COR-L47 (cell line): ENCODE measurements around the gene KASH5.

Experiments used
- DNase-seq: peaks from one replicate; lab custom pipeline; 2025; lab: John Stamatoyannopoulos, UW

Gene KASH5

DNA sequence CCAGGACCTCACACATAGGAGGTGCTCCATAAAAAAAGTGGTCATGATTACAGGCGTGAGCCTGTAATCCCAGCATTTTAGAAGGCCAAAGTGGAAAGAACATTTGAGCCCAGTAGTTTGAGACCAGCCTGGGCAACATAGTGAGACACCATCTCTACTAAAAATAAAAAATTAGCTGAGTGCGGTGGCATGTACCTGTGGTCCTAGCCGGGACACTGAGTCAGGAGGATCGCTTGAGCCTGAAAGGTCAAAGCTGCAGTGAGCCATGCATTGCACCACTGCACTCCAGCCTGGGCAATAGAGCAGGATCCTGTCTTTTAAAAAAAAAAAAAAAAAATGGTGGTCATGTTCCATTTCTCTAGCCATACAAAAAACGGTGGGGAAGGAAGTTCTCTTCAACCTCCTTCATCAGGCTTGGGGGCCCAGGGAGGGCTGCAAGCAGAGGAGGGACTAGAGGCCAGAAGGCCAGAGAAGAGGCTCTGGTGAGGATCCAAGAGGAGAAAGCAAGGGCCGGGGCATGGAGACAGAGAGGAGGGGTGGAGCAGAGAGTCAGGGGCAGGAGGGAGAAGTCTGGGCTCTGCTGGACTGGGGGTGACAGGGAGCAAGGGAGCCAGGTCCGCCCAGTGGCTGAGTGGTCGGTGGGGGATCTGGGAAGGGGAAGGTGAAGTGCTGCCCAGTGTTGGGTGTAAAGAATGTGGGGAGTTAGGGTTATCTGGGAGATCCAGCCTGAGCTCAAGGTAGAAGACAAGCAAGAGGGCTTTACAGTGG is 8.9 kb downstream of the KASH5 start:
- no peak for DNase-seq

GRCh38 chr19:49398001-49398615 is 10.1 kb downstream of the KASH5 start:
- DNase-seq = no peak

- no peak for DNase-seq
These were observed 10.9 kb downstream of the KASH5 start for GRCh38 chr19:49398931-49399330.

DNA sequence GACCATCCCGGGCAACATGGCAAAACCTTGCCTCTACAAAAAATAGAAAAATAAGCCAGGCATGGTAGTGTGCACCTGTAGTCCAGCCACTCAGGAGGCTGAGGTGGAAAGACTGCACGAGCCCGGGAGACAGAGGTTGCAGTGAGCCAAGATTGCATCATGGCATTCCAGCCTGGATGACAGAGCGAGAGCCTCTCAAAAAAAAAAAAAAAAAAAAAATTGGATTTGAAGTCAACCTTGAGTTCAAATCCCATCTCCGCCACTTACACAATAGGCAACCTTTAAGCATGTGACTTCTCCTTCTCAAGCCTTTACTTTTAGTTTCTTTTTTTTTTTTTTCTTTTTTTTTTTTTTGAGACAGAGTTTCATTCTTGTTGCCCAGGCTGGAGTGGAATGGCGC is 12.0 kb downstream of the KASH5 start:
- DNase-seq = no peak

- DNase-seq = peak; percentile 81
These were observed 15.5 kb downstream of the KASH5 start for GRCh38 chr19:49403404-49404187.

GRCh38 chr19:49407079-49407478 is 19.0 kb downstream of the KASH5 start:
- no peak for DNase-seq

- DNase-seq = no peak
These were observed 19.5 kb downstream of the KASH5 start for GRCh38 chr19:49407482-49408015.

GRCh38 chr19:49408816-49409440 is 20.9 kb downstream of the KASH5 start:
- no peak for DNase-seq

- DNase-seq = no peak
These were observed 21.5 kb downstream of the KASH5 start for GRCh38 chr19:49409441-49410029.

GRCh38 chr19:49411681-49412326 is 23.8 kb downstream of the KASH5 start:
- DNase-seq = no peak

DNA sequence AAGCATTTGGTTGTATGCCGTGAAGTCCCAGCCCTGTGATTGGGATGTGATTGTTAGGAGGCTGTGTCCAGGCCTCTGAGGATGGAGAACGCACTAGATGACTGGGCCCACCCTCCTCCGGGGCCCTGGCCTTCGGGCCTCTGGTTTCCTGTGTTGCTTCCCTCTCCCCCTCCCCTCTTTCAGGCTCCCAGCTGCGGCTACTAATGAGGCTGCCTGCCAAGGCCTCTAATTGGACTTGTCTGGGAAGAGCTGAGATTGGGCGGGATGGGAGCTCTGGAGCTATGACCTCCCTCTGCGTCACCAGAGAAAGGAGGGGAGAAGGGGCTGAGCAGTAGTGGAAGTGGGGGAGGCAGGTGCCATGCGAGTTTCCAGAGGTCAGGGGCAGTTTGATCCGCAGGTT is 25.3 kb downstream of the KASH5 start:
- peak; percentile 71 for DNase-seq

DNA sequence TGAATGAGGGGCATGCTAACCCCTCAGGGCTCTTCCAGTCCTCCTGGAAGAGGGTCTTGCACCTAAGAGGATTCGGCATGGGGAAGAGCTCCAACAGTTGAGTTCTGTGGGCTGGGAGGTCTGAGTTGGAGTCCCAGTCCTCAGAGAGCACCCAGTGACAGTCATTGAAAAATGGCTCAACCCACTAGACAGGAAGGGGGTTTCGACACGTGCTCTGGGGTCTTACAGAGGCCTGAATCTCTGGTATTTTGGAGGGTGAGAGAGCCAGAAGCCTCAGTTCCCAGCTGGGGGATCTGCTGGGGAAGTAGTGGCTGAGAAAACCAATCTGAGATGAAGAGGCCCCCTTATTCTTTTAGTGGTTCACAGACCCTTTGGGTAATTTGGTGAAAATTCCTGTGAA is 26.2 kb downstream of the KASH5 start:
- DNase-seq = no peak

- DNase-seq = no peak
These were observed 27.2 kb downstream of the KASH5 start for GRCh38 chr19:49415102-49415809.

GRCh38 chr19:49415810-49416200 is 27.8 kb downstream of the KASH5 start:
- DNase-seq = no peak

- DNase-seq = no peak
These were observed 29.0 kb downstream of the KASH5 start for GRCh38 chr19:49417088-49417487.

- no peak for DNase-seq
These were observed 30.5 kb downstream of the KASH5 start for GRCh38 chr19:49418511-49418910.

GRCh38 chr19:49419173-49419572 is 31.1 kb downstream of the KASH5 start:
- no peak for DNase-seq

GRCh38 chr19:49420227-49420626 is 32.2 kb downstream of the KASH5 start:
- DNase-seq = no peak

DNA sequence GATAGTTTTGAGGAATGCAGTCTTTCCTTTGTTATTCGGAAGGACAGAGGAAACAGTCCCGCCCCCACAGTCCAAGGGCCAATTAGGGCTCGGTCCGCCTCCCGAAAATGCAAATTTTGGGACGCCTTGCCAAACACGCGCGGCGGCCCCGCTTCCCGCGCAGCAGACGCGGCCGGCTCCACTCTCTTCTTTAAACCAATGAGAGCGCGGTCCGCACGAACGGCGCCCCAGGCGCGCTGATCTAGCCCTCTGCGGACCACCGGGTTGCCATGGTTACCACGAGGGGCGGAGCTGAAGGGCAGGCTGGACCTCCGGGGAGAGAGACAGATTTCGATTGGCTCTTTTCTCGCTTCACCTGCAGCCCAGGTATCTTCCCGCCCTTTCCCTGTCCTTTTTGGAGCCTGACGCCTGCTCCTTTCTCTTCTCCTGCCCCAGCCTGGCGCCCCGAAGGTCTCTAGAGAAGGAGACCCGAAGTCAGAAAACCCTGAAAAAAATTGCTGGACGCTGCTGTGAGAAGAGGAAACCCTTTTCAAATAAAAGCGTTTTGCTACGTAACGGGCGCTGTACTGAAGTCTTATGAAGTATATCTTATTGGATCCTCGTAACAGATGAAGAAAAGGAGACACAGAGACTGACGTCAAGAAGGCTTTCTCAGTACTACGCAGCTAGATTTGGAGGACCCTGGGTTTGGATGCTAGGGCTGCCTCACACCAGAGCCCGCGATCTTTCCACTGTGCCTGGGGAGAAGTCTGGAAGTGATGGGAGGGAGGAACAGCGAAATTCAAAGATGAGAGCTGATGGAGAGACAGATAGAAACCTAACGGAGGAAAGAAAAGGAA is 33.2 kb downstream of the KASH5 start:
- no peak for DNase-seq

GRCh38 chr19:49421878-49422202 is 33.8 kb downstream of the KASH5 start:
- no peak for DNase-seq
